GM12874 (cell line): Measurements from ENCODE around the gene RNF14.

Experiments used
- TF ChIP-seq, protein P1 (sequence below): IDR thresholded peaks from 2 replicates; pipeline ENCODE4 v1.5.1; 2011; ENCODE audit warnings: low read depth, mild to moderate bottlenecking, control low read depth, low read length, moderate library complexity; ENCODE audit not compliant: insufficient read depth

Gene RNF14, protein sequence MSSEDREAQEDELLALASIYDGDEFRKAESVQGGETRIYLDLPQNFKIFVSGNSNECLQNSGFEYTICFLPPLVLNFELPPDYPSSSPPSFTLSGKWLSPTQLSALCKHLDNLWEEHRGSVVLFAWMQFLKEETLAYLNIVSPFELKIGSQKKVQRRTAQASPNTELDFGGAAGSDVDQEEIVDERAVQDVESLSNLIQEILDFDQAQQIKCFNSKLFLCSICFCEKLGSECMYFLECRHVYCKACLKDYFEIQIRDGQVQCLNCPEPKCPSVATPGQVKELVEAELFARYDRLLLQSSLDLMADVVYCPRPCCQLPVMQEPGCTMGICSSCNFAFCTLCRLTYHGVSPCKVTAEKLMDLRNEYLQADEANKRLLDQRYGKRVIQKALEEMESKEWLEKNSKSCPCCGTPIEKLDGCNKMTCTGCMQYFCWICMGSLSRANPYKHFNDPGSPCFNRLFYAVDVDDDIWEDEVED

DNA sequence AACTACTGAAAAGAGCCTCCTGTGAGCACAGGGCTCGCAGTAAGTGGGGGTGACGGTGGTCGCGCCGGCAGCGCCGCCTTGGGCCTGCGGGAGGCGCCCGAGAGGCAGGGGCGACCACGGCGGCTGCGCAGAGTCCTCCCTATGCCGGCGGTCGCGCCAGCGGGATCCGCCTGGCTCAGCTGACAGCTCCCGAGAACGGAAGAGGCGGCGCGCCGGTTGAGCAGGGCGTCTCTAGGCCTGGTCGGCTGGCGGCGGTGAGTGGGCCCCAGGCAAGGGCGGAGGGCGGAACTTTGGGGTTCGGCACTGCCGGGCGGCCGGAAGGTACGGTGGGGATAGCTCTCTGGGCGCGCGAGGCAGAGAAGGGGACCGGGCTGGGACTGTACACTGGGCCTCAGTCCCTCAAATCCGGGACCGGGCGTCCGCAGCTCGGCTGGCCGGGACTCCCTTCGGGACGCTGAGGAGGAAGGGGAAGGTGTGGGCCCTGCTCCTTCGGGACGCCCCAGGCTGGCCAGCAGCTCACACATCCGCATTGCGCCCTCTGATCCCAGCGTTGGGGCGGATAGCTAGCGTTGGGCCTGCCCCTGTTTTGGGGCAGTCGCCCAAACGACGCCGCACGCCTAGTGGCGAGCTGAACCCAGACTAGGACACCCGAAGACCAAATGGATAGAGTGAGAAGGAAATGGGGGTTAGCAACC, at the start of gene RNF14:
Gene RNF14, plus strand, starts transcription at position 192 of the 695 bp plus-strand sequence. CDS start 4,484 bp downstream, outside the sequence.
- TF ChIP-seq, protein P1, sequence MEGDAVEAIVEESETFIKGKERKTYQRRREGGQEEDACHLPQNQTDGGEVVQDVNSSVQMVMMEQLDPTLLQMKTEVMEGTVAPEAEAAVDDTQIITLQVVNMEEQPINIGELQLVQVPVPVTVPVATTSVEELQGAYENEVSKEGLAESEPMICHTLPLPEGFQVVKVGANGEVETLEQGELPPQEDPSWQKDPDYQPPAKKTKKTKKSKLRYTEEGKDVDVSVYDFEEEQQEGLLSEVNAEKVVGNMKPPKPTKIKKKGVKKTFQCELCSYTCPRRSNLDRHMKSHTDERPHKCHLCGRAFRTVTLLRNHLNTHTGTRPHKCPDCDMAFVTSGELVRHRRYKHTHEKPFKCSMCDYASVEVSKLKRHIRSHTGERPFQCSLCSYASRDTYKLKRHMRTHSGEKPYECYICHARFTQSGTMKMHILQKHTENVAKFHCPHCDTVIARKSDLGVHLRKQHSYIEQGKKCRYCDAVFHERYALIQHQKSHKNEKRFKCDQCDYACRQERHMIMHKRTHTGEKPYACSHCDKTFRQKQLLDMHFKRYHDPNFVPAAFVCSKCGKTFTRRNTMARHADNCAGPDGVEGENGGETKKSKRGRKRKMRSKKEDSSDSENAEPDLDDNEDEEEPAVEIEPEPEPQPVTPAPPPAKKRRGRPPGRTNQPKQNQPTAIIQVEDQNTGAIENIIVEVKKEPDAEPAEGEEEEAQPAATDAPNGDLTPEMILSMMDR: peak; percentile 99

DNA sequence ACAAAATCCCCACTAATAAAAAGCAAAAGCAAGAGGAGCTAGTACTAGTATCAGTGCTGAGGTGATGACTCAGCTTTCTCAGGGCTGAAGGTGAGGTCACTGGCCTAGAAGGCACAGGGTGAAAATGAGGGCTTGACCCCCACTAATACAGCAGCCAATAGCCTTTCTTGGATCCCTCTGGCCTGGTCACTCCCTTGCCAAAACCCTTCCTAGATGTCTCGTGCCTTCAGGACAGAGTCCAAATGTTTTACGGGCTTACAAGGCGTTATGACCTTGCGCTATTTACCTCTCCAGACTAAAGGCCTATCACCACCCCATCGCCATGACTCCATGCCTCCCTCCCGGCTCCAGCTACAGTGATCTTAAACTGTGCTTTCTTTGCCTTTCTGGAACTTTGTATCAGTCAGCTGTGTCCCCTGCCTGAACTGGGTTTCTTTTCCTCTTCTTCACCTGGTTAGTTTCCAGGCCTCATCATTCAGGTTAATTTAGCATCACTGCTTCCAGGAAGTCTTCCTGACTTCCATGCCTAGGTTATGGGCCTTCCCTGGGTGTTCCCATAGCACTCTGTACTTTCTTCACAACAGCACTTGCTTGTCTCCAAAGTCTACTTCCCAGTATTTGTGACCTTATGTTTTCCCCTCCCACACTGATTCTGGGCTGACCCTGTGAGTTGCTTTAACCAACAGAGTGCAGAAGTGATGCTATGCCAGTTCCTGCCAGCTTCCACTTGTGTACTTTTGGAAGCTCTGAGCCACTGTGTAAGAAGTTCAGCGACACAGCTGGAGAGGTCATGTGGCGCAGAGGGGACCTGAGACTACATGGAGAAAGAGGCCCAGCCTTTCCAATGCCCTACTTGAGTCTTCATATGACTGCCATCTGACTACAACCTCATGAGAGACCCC, 49.4 kb upstream of the RNF14 start:
- TF ChIP-seq, protein P1: no peak

DNA sequence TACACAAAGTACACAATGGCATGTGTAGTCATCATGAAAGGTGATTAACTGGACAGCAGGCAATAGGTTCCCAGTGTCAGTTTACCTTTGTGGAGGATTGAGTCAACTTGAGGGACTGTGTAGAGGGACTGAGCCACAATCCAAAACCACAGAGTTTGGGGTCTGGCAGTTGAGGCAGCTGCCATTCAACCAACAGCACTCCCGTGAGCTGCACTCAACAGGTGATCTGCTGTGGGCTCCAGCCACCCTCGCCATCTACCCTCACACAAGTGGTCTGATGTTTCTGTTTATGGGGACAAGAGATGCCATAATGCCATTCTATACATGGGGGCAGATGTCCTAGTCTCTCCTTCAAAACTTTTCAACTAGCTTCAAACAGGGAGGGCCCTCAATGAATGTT, 48.1 kb upstream of the RNF14 start:
- TF ChIP-seq, protein P1: no peak

DNA sequence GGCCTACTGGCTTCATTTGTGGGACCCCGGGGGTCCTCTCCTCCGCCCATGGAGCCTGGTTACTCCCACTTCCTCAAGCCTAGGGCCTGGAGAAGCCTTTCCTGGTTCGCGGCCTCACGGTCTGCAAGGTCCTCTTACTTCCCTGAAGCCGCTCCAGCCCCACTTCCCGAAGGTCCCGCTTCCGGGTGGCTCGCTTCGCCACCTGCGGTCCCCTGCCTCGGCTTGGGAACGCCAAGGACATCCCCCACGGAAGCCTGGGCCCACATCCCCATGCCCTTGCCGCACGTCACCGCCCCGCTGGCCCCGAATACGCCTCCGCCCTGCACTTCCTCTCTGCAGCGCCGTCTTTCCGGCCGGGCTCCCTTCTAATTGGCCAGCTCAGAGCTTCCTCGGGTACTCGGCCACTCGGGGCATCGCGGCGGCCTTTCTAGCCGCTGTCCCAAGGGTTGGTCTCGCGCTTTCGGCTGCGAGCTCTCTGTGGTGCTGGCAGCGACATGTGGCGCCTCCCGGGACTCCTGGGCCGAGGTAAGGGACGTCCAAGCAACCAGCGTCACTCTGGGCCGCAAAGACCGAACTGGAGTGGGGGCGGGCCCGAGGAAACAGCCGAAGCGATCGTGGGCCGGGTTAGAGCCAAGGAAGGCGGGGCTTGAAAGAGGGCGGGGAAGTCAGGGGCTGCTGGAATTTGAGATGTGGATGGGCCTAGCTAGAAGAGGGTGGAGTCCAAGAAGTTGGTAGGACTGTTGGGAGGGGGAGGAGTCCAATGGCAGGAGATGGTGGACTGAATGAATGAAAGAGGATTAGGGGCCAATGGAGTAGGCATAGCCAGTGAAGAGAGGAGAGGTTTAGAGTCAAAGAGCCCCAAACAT, 45.2 kb upstream of the RNF14 start, which contains the start of gene DELE1:
Gene DELE1, plus strand, starts transcription at position 424 of the 866 bp plus-strand sequence. Its CDS starts 71 bp downstream, at position 495.
- TF ChIP-seq, protein P1: no peak

DNA sequence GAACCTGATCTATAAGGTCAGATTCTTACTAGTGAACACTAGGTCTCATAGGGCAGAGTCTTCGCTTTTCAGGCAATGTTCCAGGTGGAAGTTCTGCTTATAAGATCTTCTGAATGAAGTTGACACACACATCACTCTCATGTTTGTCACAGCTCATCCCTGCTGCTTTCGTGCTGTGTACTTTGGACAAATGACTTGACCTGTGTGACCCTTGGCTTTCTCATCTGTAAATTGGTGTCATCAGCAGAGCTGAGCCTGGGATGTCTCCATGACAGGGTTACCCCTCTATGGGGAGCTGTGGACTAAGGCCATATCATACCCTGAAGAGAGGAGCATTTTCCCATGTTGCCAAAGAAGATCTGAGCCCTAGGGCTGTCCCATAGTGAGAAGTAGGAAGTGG, 42.5 kb upstream of the RNF14 start:
- TF ChIP-seq, protein P1: no peak

DNA sequence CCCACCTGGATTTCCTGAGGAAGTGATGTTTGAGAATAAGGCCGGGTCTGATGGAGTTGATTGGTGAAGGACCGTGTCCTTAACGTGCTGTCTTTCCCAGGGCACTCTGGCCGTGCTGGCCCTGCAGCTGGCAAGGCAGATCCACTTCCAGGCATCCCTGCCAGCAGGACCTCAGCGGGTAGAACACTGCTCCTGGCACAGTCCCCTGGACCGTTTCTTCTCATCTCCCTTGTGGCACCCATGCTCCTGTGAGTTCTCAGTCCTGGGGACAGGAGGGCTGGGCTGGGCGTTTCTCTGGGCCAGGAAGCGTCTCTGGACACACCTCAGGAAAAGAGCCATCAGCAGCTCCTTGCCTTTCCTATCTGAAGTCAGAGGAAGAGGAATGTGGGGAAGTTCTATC, 40.9 kb upstream of the RNF14 start:
- TF ChIP-seq, protein P1: no peak
